OCI-LY7 (cell line): ENCODE results near the gene DST. TPM values are rescaled to one million over a fixed set of nuclear protein-coding genes. Genes with fewer than 3 reads are reported as not detected.
"Not testable (repeated sequence)": the region's sequence is repeated elsewhere in the genome, so short reads cannot be mapped to it uniquely, and the experiment has no call there.

Experiments
- BruUV-seq: library from RNA; stranded (reverse); fragments of 400-500 nt; replicated peaks from 2 replicates; lab custom pipeline; 2021; lab: Mats Ljungman, UMichigan
- CTCF ChIA-PET: fragments of 300-600 bp; sonication (Branson Sonifier 250); formaldehyde crosslinking; loops from one replicate; lab custom pipeline; 2022; ENCODE audit warnings: antibody characterized with exemption; ENCODE audit not compliant: unreplicated experiment; lab: Charles Lee
- POLR2A ChIA-PET: fragments of 300-600 bp; sonication (Branson Sonifier 250); formaldehyde crosslinking; loops from one replicate; lab custom pipeline; 2022; ENCODE audit warnings: antibody characterized with exemption; lab: Charles Lee
- DNase-seq: peaks from one replicate; pipeline ENCODE4 v3.0.0-alpha.2; 2015; ENCODE audit warnings: low spot score
- H2AFZ ChIP-seq: fragments of 200-600 bp; sonication (generic), shearing (Covaris generic); 2 replicates; pipeline ENCODE4 v1.6.1; 2014; ENCODE audit warnings: mild to moderate bottlenecking, antibody characterized with exemption, low read length, moderate library complexity
- H3K27ac ChIP-seq: fragments of 200-600 bp; sonication (generic); 2 replicates; pipeline ENCODE4 v1.5.1; 2014; ENCODE audit warnings: mixed run types, low read depth, mild to moderate bottlenecking, moderate library complexity, low read length, inconsistent platforms; ENCODE audit not compliant: poor library complexity, severe bottlenecking
- H3K36me3 ChIP-seq: fragments of 200-600 bp; sonication (generic); 2 replicates; pipeline ENCODE4 v1.6.1; 2014; ENCODE audit warnings: mild to moderate bottlenecking, antibody characterized with exemption, low read length, moderate library complexity, mixed read lengths; ENCODE audit not compliant: insufficient read depth
- H3K4me1 ChIP-seq: fragments of 200-600 bp; sonication (generic); 2 replicates; pipeline ENCODE4 v1.5.1; 2014; ENCODE audit warnings: mild to moderate bottlenecking, low read length; ENCODE audit not compliant: insufficient read depth, poor library complexity, severe bottlenecking
- H3K4me2 ChIP-seq: fragments of 200-600 bp; sonication (generic); 2 replicates; pipeline ENCODE4 v1.6.1; 2014; ENCODE audit warnings: mild to moderate bottlenecking, low read length
- H3K4me3 ChIP-seq: fragments of 200-600 bp; sonication (generic); 2 replicates; pipeline ENCODE4 v1.5.1; 2014; ENCODE audit warnings: mild to moderate bottlenecking, low read depth, low read length; ENCODE audit not compliant: poor library complexity, severe bottlenecking
- H3K79me2 ChIP-seq: fragments of 200-600 bp; sonication (generic); 2 replicates; pipeline ENCODE4 v1.6.1; 2016; ENCODE audit warnings: low read depth, mild to moderate bottlenecking, low read length, moderate library complexity, mixed read lengths; ENCODE audit not compliant: insufficient read depth
- H3K9me2 ChIP-seq: fragments of 200-600 bp; sonication (generic); 2 replicates; pipeline ENCODE4 v1.6.1; 2016; ENCODE audit warnings: mild to moderate bottlenecking, low read length, mixed read lengths; ENCODE audit not compliant: insufficient read depth
- H3K9me3 ChIP-seq: fragments of 200-600 bp; sonication (generic); 2 replicates; pipeline ENCODE4 v1.6.1; 2014; ENCODE audit warnings: mild to moderate bottlenecking, mixed run types, low read length, mixed read lengths
- H4K20me1 ChIP-seq: fragments of 200-600 bp; sonication (generic); 2 replicates; pipeline ENCODE4 v1.6.1; 2014; ENCODE audit warnings: mild to moderate bottlenecking, antibody characterized with exemption, low read length, moderate library complexity, mixed read lengths; ENCODE audit not compliant: insufficient read depth
- EZH2phosphoT487 ChIP-seq: fragments of 200-600 bp; sonication (generic); IDR thresholded peaks from 2 replicates; pipeline ENCODE4 v1.6.1; 2018; ENCODE audit warnings: low read depth, borderline replicate concordance, mild to moderate bottlenecking, mixed run types, antibody characterized with exemption, low read length, moderate library complexity, mixed read lengths
- intact Hi-C: fragments of 100-400 bp; cut with micrococcal nuclease; formaldehyde crosslinking; loops from one replicate; pipeline ENCODE4 v1.10.0; 2022; ENCODE audit not compliant: unreplicated experiment
- total RNA-seq, 2 experiments: library from RNA; depleted of rRNA in 1 of 2; stranded (reverse); fragments of >200 nt in 1 of 2; shearing (Covaris generic) in 1 of 2; gene quantifications; 2 replicates each; pipeline ENCODE4 v1.2.3, GENCODE V29; 2014 to 2022
- TF ChIP-seq, protein P1 (sequence below): fragments of 200-600 bp; sonication (generic); conservative IDR thresholded peaks from 2 replicates; pipeline ENCODE4 v1.5.1; 2014; ENCODE audit warnings: mild to moderate bottlenecking, antibody characterized with exemption, low read length, moderate library complexity, mixed read lengths

Gene DST
- total RNA-seq, 2 experiments from 2014 or later, result 8.4 to 19.4 TPM

- ChIA-PET POLR2A (interaction anchor here (0.7 kb wide), 1 partner anchor 244 kb away, joined by 3 read pairs; no protein-coding TSS in a partner anchor), CTCF (no interaction called here)
- Histone ChIP-seq H4K20me1 (no peaks in the 10 kb centered on the region), H3K9me3 (no peaks in the 10 kb centered on the region), H3K9me2 (no peaks in the 10 kb centered on the region), H3K4me2 (no peak overlapping the region), H3K4me1 (no peaks in the 10 kb centered on the region), H3K27ac (no peak overlapping the region), H3K36me3 (no peaks in the 10 kb centered on the region), H3K4me3 (no peak overlapping the region), H3K79me2 (no peaks in the 10 kb centered on the region), H2AFZ (no peak overlapping the region)
- intact Hi-C loops, result no loop called here
- TF ChIP-seq EZH2phosphoT487, result no peak
- TF ChIP-seq, protein P1, sequence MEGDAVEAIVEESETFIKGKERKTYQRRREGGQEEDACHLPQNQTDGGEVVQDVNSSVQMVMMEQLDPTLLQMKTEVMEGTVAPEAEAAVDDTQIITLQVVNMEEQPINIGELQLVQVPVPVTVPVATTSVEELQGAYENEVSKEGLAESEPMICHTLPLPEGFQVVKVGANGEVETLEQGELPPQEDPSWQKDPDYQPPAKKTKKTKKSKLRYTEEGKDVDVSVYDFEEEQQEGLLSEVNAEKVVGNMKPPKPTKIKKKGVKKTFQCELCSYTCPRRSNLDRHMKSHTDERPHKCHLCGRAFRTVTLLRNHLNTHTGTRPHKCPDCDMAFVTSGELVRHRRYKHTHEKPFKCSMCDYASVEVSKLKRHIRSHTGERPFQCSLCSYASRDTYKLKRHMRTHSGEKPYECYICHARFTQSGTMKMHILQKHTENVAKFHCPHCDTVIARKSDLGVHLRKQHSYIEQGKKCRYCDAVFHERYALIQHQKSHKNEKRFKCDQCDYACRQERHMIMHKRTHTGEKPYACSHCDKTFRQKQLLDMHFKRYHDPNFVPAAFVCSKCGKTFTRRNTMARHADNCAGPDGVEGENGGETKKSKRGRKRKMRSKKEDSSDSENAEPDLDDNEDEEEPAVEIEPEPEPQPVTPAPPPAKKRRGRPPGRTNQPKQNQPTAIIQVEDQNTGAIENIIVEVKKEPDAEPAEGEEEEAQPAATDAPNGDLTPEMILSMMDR, result no peak
- no TSS peak for BruUV-seq
- DNase-seq, result no peak
These were observed 75.2 kb downstream of the DST start for GRCh38 chr6:56567501-56567900.

- POLR2A ChIA-PET, result interaction anchor here (0.7 kb wide), 1 partner anchor 201 kb away, joined by 3 read pairs; no protein-coding TSS in a partner anchor
- H3K9me3 ChIP-seq, H3K36me3 ChIP-seq, H3K4me2 ChIP-seq, H3K9me2 ChIP-seq, H3K79me2 ChIP-seq, DNase-seq, H3K4me1 ChIP-seq, H3K4me3 ChIP-seq, BruUV-seq, CTCF ChIA-PET, H3K27ac ChIP-seq, H4K20me1 ChIP-seq, H2AFZ ChIP-seq, intact Hi-C loops: not testable (repeated sequence)
These were observed 80.0 kb downstream of the DST start for GRCh38 chr6:56562730-56563129.

GRCh38 chr6:56556751-56557540 is 85.7 kb downstream of the DST start:
- H3K79me2 ChIP-seq, result no peaks in the 10 kb centered on the region
- no peaks in the 10 kb centered on the region for H3K4me1 ChIP-seq
- no peak overlapping the region for H3K27ac ChIP-seq
- H3K4me2 ChIP-seq, result no peak overlapping the region
- ChIA-PET CTCF (no interaction called here), POLR2A (interaction anchor here (0.6 kb wide), 1 partner anchor 1888 kb away, joined by 4 read pairs; no protein-coding TSS in a partner anchor)
- DNase-seq, result no peak
- TF ChIP-seq EZH2phosphoT487, result no peak
- TF ChIP-seq, protein P1, result no peak
- H3K4me3 ChIP-seq, result no peak overlapping the region
- H3K9me2 ChIP-seq, result no peaks in the 10 kb centered on the region; the same call in 1 of the 2 replicates
- no peaks in the 10 kb centered on the region for H4K20me1 ChIP-seq
- no peaks in the 10 kb centered on the region for H3K9me3 ChIP-seq
- no peaks in the 10 kb centered on the region for H3K36me3 ChIP-seq
- BruUV-seq, result no TSS peak
- H2AFZ ChIP-seq, result no peak overlapping the region
- intact Hi-C loops, result no loop called here
